Articular chondrocyte of knee joint (primary cell): Measurements from ENCODE around the gene GALNT16. TPM values are rescaled to one million over a fixed set of nuclear protein-coding genes. Genes with fewer than 3 reads are reported as not detected.

Experiments
- total RNA-seq: library from RNA; depleted of rRNA; stranded (reverse); fragments of >200 nt; gene quantifications from 2 replicates; pipeline ENCODE4 v1.2.3, GENCODE V29; 2012

The GALNT16 gene
- 7.0 and 16.6 TPM in 2 replicates for total RNA-seq

GRCh38 chr14:69259527-69260189 is at the start of gene GALNT16:
Gene GALNT16 (plus strand): TSS chr14:69260158. CDS start chr14:69260291, 133 bp downstream.

DNA sequence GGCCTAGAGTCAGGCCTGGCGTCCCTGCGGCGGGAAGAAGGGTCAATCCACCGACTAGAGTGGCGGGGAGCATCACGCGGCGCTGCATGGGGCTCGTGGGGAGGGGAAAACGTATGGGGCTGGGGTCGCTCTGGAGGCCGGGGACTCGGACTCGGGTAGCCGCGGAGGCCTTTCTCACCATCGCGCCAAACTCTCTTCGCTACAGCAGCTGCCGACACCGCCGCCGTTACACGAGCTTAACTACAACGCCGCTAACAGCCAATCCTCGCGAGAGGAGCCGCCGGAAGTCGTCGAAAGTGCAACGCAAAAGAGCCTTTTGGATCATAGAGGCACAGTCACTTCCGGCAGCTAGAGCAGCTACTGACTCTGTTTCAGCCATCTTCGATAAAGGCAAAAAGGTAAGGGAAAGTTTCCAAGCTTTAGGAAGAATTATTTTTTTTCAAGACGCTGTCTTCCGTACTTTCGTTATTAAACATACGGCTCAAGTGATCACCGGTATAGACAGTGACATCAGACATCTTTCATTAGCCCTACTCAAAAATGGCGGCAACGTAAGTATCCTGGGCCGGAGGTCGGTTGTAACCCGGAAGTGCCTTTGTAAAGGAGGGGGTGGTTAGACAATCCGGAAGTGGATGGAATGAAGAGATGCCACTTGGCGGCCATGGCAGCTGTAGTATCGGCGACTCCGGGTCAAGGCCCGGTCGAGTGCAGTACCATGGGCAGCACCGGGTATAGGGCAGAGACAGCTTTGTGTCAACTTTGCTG is 138.3 kb downstream of the GALNT16 start, which contains the start of the genes ERH and SLC39A9:
ERH (minus strand) TSS at position 247 of the 765 bp plus-strand sequence; CDS start at position 181, 66 bp downstream.
SLC39A9 (plus strand) TSS at position 640 of the 765 bp plus-strand sequence. CDS start 678 bp downstream, outside the sequence.

Other genes starting within 250 kb of the GALNT16 start
- gene DCAF5, start 107.0 kb upstream of the GALNT16 start, total RNA-seq: 40.8 and 44.8 TPM in 2 replicates
- 20.0 and 22.1 TPM in 2 replicates for gene EXD2, start 68.7 kb upstream of the GALNT16 start, total RNA-seq
- gene ERH, start 138.1 kb downstream of the GALNT16 start, total RNA-seq: 102 and 109 TPM in 2 replicates
- gene SLC39A9, start 138.5 kb downstream of the GALNT16 start, total RNA-seq: 112 and 114 TPM in 2 replicates
- under 0.01 TPM in 2 replicates for gene PLEKHD1, start 224.6 kb downstream of the GALNT16 start, total RNA-seq